Neural cell (in vitro differentiated cells): Measurements from ENCODE around the gene BSN. TPM values are rescaled to one million over a fixed set of nuclear protein-coding genes. Genes with fewer than 3 reads are reported as not detected.

Experiments used
- H2AFZ ChIP-seq: fragments of 200-600, 300-800 bp; sonication (generic), shearing (Covaris generic); 2 replicates; pipeline ENCODE4 v1.6.0; 2014; ENCODE audit warnings: low read depth, mild to moderate bottlenecking, antibody characterized with exemption, low read length, moderate library complexity
- H3F3A ChIP-seq: fragments of 200-600 bp; shearing (Covaris generic); 2 replicates; pipeline ENCODE4 v1.6.1; 2016; ENCODE audit warnings: mild to moderate bottlenecking, moderate library complexity, mixed read lengths, antibody characterized with exemption, low read length; ENCODE audit not compliant: insufficient read depth, poor library complexity, severe bottlenecking
- H3K27ac ChIP-seq: fragments of 200-600, 300-800 bp; sonication (generic), shearing (Covaris generic); 2 replicates; pipeline ENCODE4 v1.5.1; 2014; ENCODE audit warnings: mild to moderate bottlenecking, low read length, moderate library complexity
- H3K27me3 ChIP-seq: fragments of 300-800, 200-600 bp; sonication (generic), shearing (Covaris generic); 2 replicates; pipeline ENCODE4 v1.6.0; 2014; ENCODE audit warnings: mild to moderate bottlenecking, low read depth, low read length, moderate library complexity; ENCODE audit not compliant: insufficient read depth
- H3K36me3 ChIP-seq: fragments of 300-800, 200-600 bp; sonication (generic), shearing (Covaris generic); 2 replicates; pipeline ENCODE4 v1.5.1; 2014; ENCODE audit warnings: mild to moderate bottlenecking, antibody characterized with exemption, low read length, moderate library complexity; ENCODE audit not compliant: insufficient read depth
- H3K4me2 ChIP-seq: fragments of 300-800, 200-600 bp; sonication (generic), shearing (Covaris generic); 2 replicates; pipeline ENCODE4 v1.6.0; 2014; ENCODE audit warnings: mild to moderate bottlenecking, low read length
- H3K4me3 ChIP-seq: fragments of 300-800, 200-600 bp; sonication (generic), shearing (Covaris generic); 2 replicates; pipeline ENCODE4 v1.5.1; 2014; ENCODE audit warnings: mild to moderate bottlenecking, low read length, moderate library complexity
- H3K79me2 ChIP-seq: fragments of 200-600 bp; shearing (Covaris generic); replicated peaks from 2 replicates; pipeline ENCODE4 v1.6.0; 2014; ENCODE audit warnings: mild to moderate bottlenecking, low read length, moderate library complexity; ENCODE audit not compliant: insufficient read depth
- H3K9ac ChIP-seq: fragments of 300-800, 200-600 bp; sonication (generic), shearing (Covaris generic); 2 replicates; pipeline ENCODE4 v1.6.1; 2016; ENCODE audit warnings: mild to moderate bottlenecking, low read length, mixed read lengths
- H3K9me2 ChIP-seq: fragments of 200-600 bp; shearing (Covaris generic); 2 replicates; pipeline ENCODE4 v1.6.1; 2016; ENCODE audit warnings: mild to moderate bottlenecking, low read length, mixed read lengths; ENCODE audit not compliant: insufficient read depth
- H3K9me3 ChIP-seq: fragments of 200-600, 300-800 bp; sonication (generic), shearing (Covaris generic); 2 replicates; pipeline ENCODE4 v1.6.1; 2016; ENCODE audit warnings: mild to moderate bottlenecking, mixed run types, low read length, moderate library complexity, mixed read lengths
- H4K20me1 ChIP-seq: fragments of 200-600 bp; shearing (Covaris generic); 2 replicates; pipeline ENCODE4 v1.6.1; 2016; ENCODE audit warnings: mild to moderate bottlenecking, mixed run types; ENCODE audit not compliant: insufficient read depth
- EP300 ChIP-seq: fragments of 450-650 bp; conservative IDR thresholded peaks from 2 replicates; pipeline ENCODE4 v1.6.1; 2014; ENCODE audit warnings: antibody characterized with exemption, mild to moderate bottlenecking, moderate library complexity; ENCODE audit not compliant: poor library complexity, severe bottlenecking
- EZH2 ChIP-seq: fragments of 200-600, 300-800 bp; shearing (Covaris generic), sonication (generic); IDR thresholded peaks from 2 replicates; pipeline ENCODE4 v1.6.1; 2014; ENCODE audit warnings: antibody characterized with exemption, low read length, borderline replicate concordance, mild to moderate bottlenecking; ENCODE audit not compliant: insufficient read depth, poor library complexity, severe bottlenecking
- MXI1 ChIP-seq: fragments of 450-650 bp; conservative IDR thresholded peaks from 2 replicates; pipeline ENCODE4 v1.6.1; 2014; ENCODE audit warnings: antibody characterized with exemption, mild to moderate bottlenecking; ENCODE audit not compliant: poor library complexity, severe bottlenecking
- POLR2AphosphoS5 ChIP-seq: IDR thresholded peaks from 2 replicates; pipeline ENCODE4 v1.6.1; 2012
- RAD21 ChIP-seq: fragments of 450-650 bp; conservative IDR thresholded peaks from 2 replicates; pipeline ENCODE4 v1.6.1; 2014; ENCODE audit warnings: antibody characterized with exemption, mild to moderate bottlenecking, moderate library complexity
- SMC3 ChIP-seq: fragments of 450-650 bp; conservative IDR thresholded peaks from 2 replicates; pipeline ENCODE4 v1.6.1; 2014; ENCODE audit warnings: antibody characterized with exemption, mild to moderate bottlenecking, moderate library complexity; ENCODE audit not compliant: poor library complexity
- TAF1 ChIP-seq: IDR thresholded peaks from 2 replicates; pipeline ENCODE4 v1.6.1; 2012; ENCODE audit warnings: low read depth
- polyA plus RNA-seq: library from polyadenylated mRNA; depleted of rRNA; stranded (reverse); fragments of >200 nt; gene quantifications from 2 replicates; pipeline ENCODE4 v1.2.3, GENCODE V29; 2014
- TF ChIP-seq, protein P1 (sequence below): fragments of 450-650 bp; IDR thresholded peaks from 2 replicates; pipeline ENCODE4 v1.5.1; 2014; ENCODE audit warnings: antibody characterized with exemption, mild to moderate bottlenecking, moderate library complexity; ENCODE audit not compliant: poor library complexity, severe bottlenecking
- TF ChIP-seq, protein P2 (sequence below): IDR thresholded peaks from 2 replicates; pipeline ENCODE4 v1.6.1; 2012; ENCODE audit warnings: borderline replicate concordance

Gene BSN
- polyA plus RNA-seq, 1 donor from 2014 or later: 2.0 TPM

DNA sequence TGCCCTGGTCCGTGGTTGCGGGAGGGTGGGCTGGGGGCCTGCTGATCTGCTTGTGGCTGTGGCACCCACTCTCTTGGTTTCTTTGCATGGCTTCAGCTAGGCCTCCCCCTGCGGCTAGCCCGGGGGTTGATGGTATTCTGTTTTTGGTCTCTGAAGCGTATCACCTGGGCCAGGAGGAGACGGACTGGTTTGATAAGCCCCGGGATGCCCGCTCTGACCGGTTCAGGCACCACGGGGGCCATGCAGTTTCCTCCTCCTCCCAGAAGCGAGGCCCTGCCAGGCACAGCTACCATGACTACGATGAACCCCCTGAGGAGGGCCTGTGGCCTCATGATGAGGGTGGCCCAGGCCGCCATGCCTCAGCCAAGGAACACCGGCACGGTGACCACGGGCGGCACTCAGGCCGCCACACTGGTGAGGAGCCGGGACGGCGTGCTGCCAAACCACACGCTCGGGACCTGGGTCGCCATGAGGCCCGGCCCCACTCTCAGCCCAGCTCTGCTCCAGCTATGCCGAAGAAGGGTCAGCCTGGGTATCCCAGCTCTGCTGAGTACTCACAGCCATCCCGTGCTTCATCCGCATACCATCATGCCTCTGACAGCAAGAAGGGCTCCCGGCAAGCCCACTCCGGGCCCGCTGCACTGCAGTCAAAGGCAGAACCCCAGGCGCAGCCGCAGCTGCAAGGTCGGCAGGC is 108.6 kb downstream of the BSN start:
- H3K36me3 ChIP-seq: no peaks in the 10 kb centered on the region
- no peaks in the 10 kb centered on the region for H3F3A ChIP-seq
- H3K4me3 ChIP-seq: no peak overlapping the region
- no peaks in the 10 kb centered on the region for H3K9me2 ChIP-seq
- no peak for TF ChIP-seq TAF1
- TF ChIP-seq MXI1: no peak
- TF ChIP-seq RAD21: no peak
- TF ChIP-seq POLR2AphosphoS5: no peak
- TF ChIP-seq, protein P1, sequence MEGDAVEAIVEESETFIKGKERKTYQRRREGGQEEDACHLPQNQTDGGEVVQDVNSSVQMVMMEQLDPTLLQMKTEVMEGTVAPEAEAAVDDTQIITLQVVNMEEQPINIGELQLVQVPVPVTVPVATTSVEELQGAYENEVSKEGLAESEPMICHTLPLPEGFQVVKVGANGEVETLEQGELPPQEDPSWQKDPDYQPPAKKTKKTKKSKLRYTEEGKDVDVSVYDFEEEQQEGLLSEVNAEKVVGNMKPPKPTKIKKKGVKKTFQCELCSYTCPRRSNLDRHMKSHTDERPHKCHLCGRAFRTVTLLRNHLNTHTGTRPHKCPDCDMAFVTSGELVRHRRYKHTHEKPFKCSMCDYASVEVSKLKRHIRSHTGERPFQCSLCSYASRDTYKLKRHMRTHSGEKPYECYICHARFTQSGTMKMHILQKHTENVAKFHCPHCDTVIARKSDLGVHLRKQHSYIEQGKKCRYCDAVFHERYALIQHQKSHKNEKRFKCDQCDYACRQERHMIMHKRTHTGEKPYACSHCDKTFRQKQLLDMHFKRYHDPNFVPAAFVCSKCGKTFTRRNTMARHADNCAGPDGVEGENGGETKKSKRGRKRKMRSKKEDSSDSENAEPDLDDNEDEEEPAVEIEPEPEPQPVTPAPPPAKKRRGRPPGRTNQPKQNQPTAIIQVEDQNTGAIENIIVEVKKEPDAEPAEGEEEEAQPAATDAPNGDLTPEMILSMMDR: no peak
- TF ChIP-seq EZH2: no peak
- TF ChIP-seq EP300: no peak
- TF ChIP-seq, protein P2, sequence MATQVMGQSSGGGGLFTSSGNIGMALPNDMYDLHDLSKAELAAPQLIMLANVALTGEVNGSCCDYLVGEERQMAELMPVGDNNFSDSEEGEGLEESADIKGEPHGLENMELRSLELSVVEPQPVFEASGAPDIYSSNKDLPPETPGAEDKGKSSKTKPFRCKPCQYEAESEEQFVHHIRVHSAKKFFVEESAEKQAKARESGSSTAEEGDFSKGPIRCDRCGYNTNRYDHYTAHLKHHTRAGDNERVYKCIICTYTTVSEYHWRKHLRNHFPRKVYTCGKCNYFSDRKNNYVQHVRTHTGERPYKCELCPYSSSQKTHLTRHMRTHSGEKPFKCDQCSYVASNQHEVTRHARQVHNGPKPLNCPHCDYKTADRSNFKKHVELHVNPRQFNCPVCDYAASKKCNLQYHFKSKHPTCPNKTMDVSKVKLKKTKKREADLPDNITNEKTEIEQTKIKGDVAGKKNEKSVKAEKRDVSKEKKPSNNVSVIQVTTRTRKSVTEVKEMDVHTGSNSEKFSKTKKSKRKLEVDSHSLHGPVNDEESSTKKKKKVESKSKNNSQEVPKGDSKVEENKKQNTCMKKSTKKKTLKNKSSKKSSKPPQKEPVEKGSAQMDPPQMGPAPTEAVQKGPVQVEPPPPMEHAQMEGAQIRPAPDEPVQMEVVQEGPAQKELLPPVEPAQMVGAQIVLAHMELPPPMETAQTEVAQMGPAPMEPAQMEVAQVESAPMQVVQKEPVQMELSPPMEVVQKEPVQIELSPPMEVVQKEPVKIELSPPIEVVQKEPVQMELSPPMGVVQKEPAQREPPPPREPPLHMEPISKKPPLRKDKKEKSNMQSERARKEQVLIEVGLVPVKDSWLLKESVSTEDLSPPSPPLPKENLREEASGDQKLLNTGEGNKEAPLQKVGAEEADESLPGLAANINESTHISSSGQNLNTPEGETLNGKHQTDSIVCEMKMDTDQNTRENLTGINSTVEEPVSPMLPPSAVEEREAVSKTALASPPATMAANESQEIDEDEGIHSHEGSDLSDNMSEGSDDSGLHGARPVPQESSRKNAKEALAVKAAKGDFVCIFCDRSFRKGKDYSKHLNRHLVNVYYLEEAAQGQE: no peak
- H3K27me3 ChIP-seq: no peaks in the 10 kb centered on the region
- no peaks in the 10 kb centered on the region for H4K20me1 ChIP-seq
- no peak overlapping the region for H3K27ac ChIP-seq
- no peaks in the 10 kb centered on the region for H3K9me3 ChIP-seq
- H2AFZ ChIP-seq: no peak overlapping the region
- H3K79me2 ChIP-seq: no peaks in the 10 kb centered on the region
- H3K4me2 ChIP-seq: no peak overlapping the region
- H3K9ac ChIP-seq: no peak overlapping the region

DNA sequence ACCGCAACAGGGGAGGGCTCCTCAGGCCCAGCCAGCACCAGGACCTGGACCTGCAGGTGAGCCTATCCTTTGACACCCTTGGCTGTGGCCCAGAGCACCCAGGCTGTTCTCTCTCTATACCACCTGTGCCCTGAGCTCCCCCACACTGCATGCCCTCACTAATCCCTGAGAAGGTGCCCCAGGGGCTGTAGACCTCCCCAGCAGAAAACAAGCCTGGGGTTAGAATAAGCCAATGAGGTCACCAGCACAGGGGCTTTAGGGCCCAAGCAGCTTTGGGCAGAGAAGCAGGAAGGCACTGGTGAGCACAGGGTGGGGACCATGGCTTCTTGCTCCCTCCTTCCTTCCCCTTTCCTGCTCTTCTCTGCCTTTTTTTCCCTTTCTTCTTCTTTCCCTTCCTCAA is 109.6 kb downstream of the BSN start:
- TF ChIP-seq EP300 (no peak), TAF1 (no peak), SMC3 (no peak), MXI1 (no peak), POLR2AphosphoS5 (no peak), EZH2 (no peak), RAD21 (no peak)
- TF ChIP-seq, protein P2: no peak
- TF ChIP-seq, protein P1: no peak
- H3K9ac ChIP-seq: no peak overlapping the region
- no peak overlapping the region for H3K27ac ChIP-seq
- H3K27me3 ChIP-seq: no peaks in the 10 kb centered on the region
- H2AFZ ChIP-seq: no peak overlapping the region
- H3K4me2 ChIP-seq: no peak overlapping the region
- no peak overlapping the region for H3K4me3 ChIP-seq
- H3K79me2 ChIP-seq: no peaks in the 10 kb centered on the region
- no peaks in the 10 kb centered on the region for H4K20me1 ChIP-seq
- no peaks in the 10 kb centered on the region for H3K9me2 ChIP-seq
- no peaks in the 10 kb centered on the region for H3K9me3 ChIP-seq
- H3F3A ChIP-seq: no peaks in the 10 kb centered on the region
- no peaks in the 10 kb centered on the region for H3K36me3 ChIP-seq
